Stimulated activated naive CD8-positive, alpha-beta T cell treated with anti-CD3 and anti-CD28 coated beads, Interleukin-15, amount 100 ng/mL, for 72 hours (primary cell): Measurements from ENCODE around the gene NR2F1-AS1.

Experiments
- ATAC-seq: fragments of 150-1000 bp; cut with Tn5 transposase; 2 replicates; pipeline ENCODE4 v1.10.0; 2021; ENCODE audit warnings: mild to moderate bottlenecking, moderate library complexity
- DNase-seq, 2 donors: peaks; one replicate each; pipeline ENCODE4 v3.0.0; 2021 to 2022
- H3K27ac Mint-ChIP-seq, 2 donors: one replicate each; pipeline ENCODE4 v1.8.0; 2022; ENCODE audit warnings: mild to moderate bottlenecking in 2 of 2, mixed read lengths in 2 of 2, moderate library complexity in 2 of 2
- H3K27me3 Mint-ChIP-seq: one replicate; pipeline ENCODE4 v1.8.0; 2022; ENCODE audit warnings: mixed read lengths
- H3K4me1 Mint-ChIP-seq: one replicate; pipeline ENCODE4 v1.8.0; 2022; ENCODE audit warnings: mild to moderate bottlenecking, mixed read lengths
- H3K4me3 Mint-ChIP-seq, 2 donors: one replicate each; pipeline ENCODE4 v1.8.0; 2022; ENCODE audit warnings: mild to moderate bottlenecking in 2 of 2, mixed read lengths in 2 of 2, moderate library complexity in 1 of 2
- H3K9me3 Mint-ChIP-seq, 2 donors: one replicate each; pipeline ENCODE4 v1.8.0; 2022; ENCODE audit warnings: mixed read lengths in 2 of 2

The NR2F1-AS1 gene

GRCh38 chr5:93422652-93423280, 158.3 kb downstream of the NR2F1-AS1 start:
- Mint-ChIP-seq H3K4me1 (no peaks in the 10 kb centered on the region), H3K27me3 (no peaks in the 10 kb centered on the region), H3K4me3 (no peak overlapping the region), H3K27ac (no peak overlapping the region), H3K9me3 (no peaks in the 10 kb centered on the region)
- no peak for DNase-seq
- ATAC-seq: no peak

GRCh38 chr5:93421987-93422401, 159.0 kb downstream of the NR2F1-AS1 start:
- Mint-ChIP-seq H3K4me3 (no peak overlapping the region), H3K27ac (no peak overlapping the region), H3K9me3 (no peaks in the 10 kb centered on the region), H3K27me3 (no peaks in the 10 kb centered on the region), H3K4me1 (no peaks in the 10 kb centered on the region)
- ATAC-seq: no peak
- no peak for DNase-seq

GRCh38 chr5:93421468-93421867, 159.6 kb downstream of the NR2F1-AS1 start:
- Mint-ChIP-seq H3K9me3 (no peaks in the 10 kb centered on the region), H3K4me1 (no peaks in the 10 kb centered on the region), H3K27ac (peak overlapping the region in 1 of 2 donors; percentile 8), H3K4me3 (no peak overlapping the region), H3K27me3 (no peaks in the 10 kb centered on the region)
- ATAC-seq (no peak), DNase-seq (no peak)

GRCh38 chr5:93417490-93417889, 163.5 kb downstream of the NR2F1-AS1 start:
- Mint-ChIP-seq H3K4me3 (no peak overlapping the region), H3K9me3 (no peaks in the 10 kb centered on the region), H3K27me3 (peaks cover 6% of the 10 kb centered on the region), H3K27ac (no peak overlapping the region), H3K4me1 (no peaks in the 10 kb centered on the region)
- DNase-seq (no peak), ATAC-seq (no peak)

GRCh38 chr5:93415819-93416218, 165.2 kb downstream of the NR2F1-AS1 start:
- no peak overlapping the region for H3K4me3 Mint-ChIP-seq
- peaks cover 7% of the 10 kb centered on the region for H3K27me3 Mint-ChIP-seq
- DNase-seq: no peak
- H3K27ac Mint-ChIP-seq: no peak overlapping the region
- no peaks in the 10 kb centered on the region for H3K4me1 Mint-ChIP-seq
- no peaks in the 10 kb centered on the region for H3K9me3 Mint-ChIP-seq
- ATAC-seq: no peak

GRCh38 chr5:93411716-93412115, 169.3 kb downstream of the NR2F1-AS1 start:
- ATAC-seq: peak; percentile 5
- Mint-ChIP-seq H3K9me3 (no peaks in the 10 kb centered on the region), H3K27ac (no peak overlapping the region), H3K4me3 (no peak overlapping the region), H3K4me1 (no peaks in the 10 kb centered on the region), H3K27me3 (peaks cover 7% of the 10 kb centered on the region)
- DNase-seq: no peak

- Mint-ChIP-seq H3K27ac (no peak overlapping the region), H3K4me3 (no peak overlapping the region), H3K9me3 (no peaks in the 10 kb centered on the region), H3K27me3 (peaks cover 7% of the 10 kb centered on the region), H3K4me1 (no peaks in the 10 kb centered on the region)
- ATAC-seq: no peak
- no peak for DNase-seq
These were observed 171.3 kb downstream of the NR2F1-AS1 start for GRCh38 chr5:93409691-93410090.

GRCh38 chr5:93407454-93407853, 173.6 kb downstream of the NR2F1-AS1 start:
- DNase-seq (no peak), ATAC-seq (no peak)
- H3K4me3 Mint-ChIP-seq: no peak overlapping the region
- peaks cover 8% of the 10 kb centered on the region for H3K27me3 Mint-ChIP-seq
- H3K27ac Mint-ChIP-seq: no peak overlapping the region
- no peaks in the 10 kb centered on the region for H3K4me1 Mint-ChIP-seq
- no peaks in the 10 kb centered on the region for H3K9me3 Mint-ChIP-seq

GRCh38 chr5:93406971-93407401, 174.0 kb downstream of the NR2F1-AS1 start:
- ATAC-seq: no peak
- no peak overlapping the region for H3K4me3 Mint-ChIP-seq
- H3K27me3 Mint-ChIP-seq: peaks cover 12% of the 10 kb centered on the region
- no peak overlapping the region for H3K27ac Mint-ChIP-seq
- no peaks in the 10 kb centered on the region for H3K4me1 Mint-ChIP-seq
- no peaks in the 10 kb centered on the region for H3K9me3 Mint-ChIP-seq
- no peak for DNase-seq

GRCh38 chr5:93404246-93404645, 176.8 kb downstream of the NR2F1-AS1 start:
- no peak for DNase-seq
- Mint-ChIP-seq H3K27ac (no peak overlapping the region), H3K27me3 (peaks cover 17% of the 10 kb centered on the region), H3K4me1 (no peaks in the 10 kb centered on the region), H3K9me3 (no peaks in the 10 kb centered on the region), H3K4me3 (no peak overlapping the region)
- no peak for ATAC-seq

GRCh38 chr5:93403141-93403928, 177.7 kb downstream of the NR2F1-AS1 start:
- Mint-ChIP-seq H3K4me3 (no peak overlapping the region), H3K27ac (no peak overlapping the region), H3K27me3 (peaks cover 17% of the 10 kb centered on the region), H3K4me1 (no peaks in the 10 kb centered on the region), H3K9me3 (no peaks in the 10 kb centered on the region)
- no peak for DNase-seq
- no peak for ATAC-seq

- no peak overlapping the region for H3K27ac Mint-ChIP-seq
- no peak overlapping the region for H3K4me3 Mint-ChIP-seq
- H3K9me3 Mint-ChIP-seq: peaks cover 5 to 7% of the 10 kb centered on the region in 2 donors
- ATAC-seq (no peak), DNase-seq (no peak)
- H3K27me3 Mint-ChIP-seq: peaks cover 23% of the 10 kb centered on the region
- no peaks in the 10 kb centered on the region for H3K4me1 Mint-ChIP-seq
These were observed 178.6 kb downstream of the NR2F1-AS1 start for GRCh38 chr5:93402451-93402850.

- ATAC-seq (no peak), DNase-seq (no peak)
- no peak overlapping the region for H3K4me3 Mint-ChIP-seq
- H3K27ac Mint-ChIP-seq: no peak overlapping the region
- no peaks in the 10 kb centered on the region for H3K4me1 Mint-ChIP-seq
- H3K9me3 Mint-ChIP-seq: peaks cover 5 to 10% of the 10 kb centered on the region in 2 donors
- H3K27me3 Mint-ChIP-seq: peaks cover 27% of the 10 kb centered on the region
These were observed 179.3 kb downstream of the NR2F1-AS1 start for GRCh38 chr5:93401634-93402213.

GRCh38 chr5:93399675-93400074, 181.3 kb downstream of the NR2F1-AS1 start:
- peaks cover 5 to 17% of the 10 kb centered on the region in 2 donors for H3K9me3 Mint-ChIP-seq
- no peak for ATAC-seq
- peaks cover 27% of the 10 kb centered on the region for H3K27me3 Mint-ChIP-seq
- DNase-seq: no peak
- no peaks in the 10 kb centered on the region for H3K4me1 Mint-ChIP-seq
- H3K4me3 Mint-ChIP-seq: no peak overlapping the region
- no peak overlapping the region for H3K27ac Mint-ChIP-seq

- Mint-ChIP-seq H3K27me3 (peaks cover 9% of the 10 kb centered on the region), H3K4me3 (no peak overlapping the region), H3K4me1 (no peaks in the 10 kb centered on the region), H3K27ac (no peak overlapping the region), H3K9me3 (peaks cover 11 to 17% of the 10 kb centered on the region in 2 donors)
- ATAC-seq (no peak), DNase-seq (no peak)
These were observed 185.0 kb downstream of the NR2F1-AS1 start for GRCh38 chr5:93395971-93396379.

- Mint-ChIP-seq H3K9me3 (peaks cover 11 to 24% of the 10 kb centered on the region in 2 donors), H3K4me1 (no peaks in the 10 kb centered on the region), H3K27ac (no peak overlapping the region), H3K27me3 (peaks cover 9% of the 10 kb centered on the region), H3K4me3 (no peak overlapping the region)
- DNase-seq (no peak), ATAC-seq (no peak)
These were observed 186.0 kb downstream of the NR2F1-AS1 start for GRCh38 chr5:93395010-93395409.
